Measurements from ENCODE around the gene SLC6A18.

The SLC6A18 gene

GRCh38 chr5:1214163-1214935, 10.8 kb upstream of the SLC6A18 start:
- no peak for FAIRE-seq

GRCh38 chr5:1214936-1215220, 10.3 kb upstream of the SLC6A18 start:
- no peak for FAIRE-seq
- no peak for DNase-seq (ENCODE audit: low spot score)

More at GRCh38 chr5:1214163-1214935, 10.8 kb upstream of the SLC6A18 start:
- DNase-seq (ENCODE audit: low spot score), result no peak

GRCh38 chr5:1215320-1216096, 9.7 kb upstream of the SLC6A18 start:
- no peak for DNase-seq (ENCODE audit: low spot score)
- peak; percentile 90 for FAIRE-seq

GRCh38 chr5:1216211-1216917, 8.8 kb upstream of the SLC6A18 start:
- no peak for DNase-seq (ENCODE audit: low spot score)
- no peak for FAIRE-seq

GRCh38 chr5:1216918-1217295, 8.3 kb upstream of the SLC6A18 start:
- FAIRE-seq, result no peak
- DNase-seq (ENCODE audit: low spot score), result no peak

- no peak for DNase-seq (ENCODE audit: low spot score)
Observed at GRCh38 chr5:1217596-1218206, 7.5 kb upstream of the SLC6A18 start.

GRCh38 chr5:1218351-1219080, 6.7 kb upstream of the SLC6A18 start:
- DNase-seq (ENCODE audit: low spot score), result no peak
- FAIRE-seq, result no peak

More at GRCh38 chr5:1217596-1218206, 7.5 kb upstream of the SLC6A18 start:
- FAIRE-seq, result no peak

DNA sequence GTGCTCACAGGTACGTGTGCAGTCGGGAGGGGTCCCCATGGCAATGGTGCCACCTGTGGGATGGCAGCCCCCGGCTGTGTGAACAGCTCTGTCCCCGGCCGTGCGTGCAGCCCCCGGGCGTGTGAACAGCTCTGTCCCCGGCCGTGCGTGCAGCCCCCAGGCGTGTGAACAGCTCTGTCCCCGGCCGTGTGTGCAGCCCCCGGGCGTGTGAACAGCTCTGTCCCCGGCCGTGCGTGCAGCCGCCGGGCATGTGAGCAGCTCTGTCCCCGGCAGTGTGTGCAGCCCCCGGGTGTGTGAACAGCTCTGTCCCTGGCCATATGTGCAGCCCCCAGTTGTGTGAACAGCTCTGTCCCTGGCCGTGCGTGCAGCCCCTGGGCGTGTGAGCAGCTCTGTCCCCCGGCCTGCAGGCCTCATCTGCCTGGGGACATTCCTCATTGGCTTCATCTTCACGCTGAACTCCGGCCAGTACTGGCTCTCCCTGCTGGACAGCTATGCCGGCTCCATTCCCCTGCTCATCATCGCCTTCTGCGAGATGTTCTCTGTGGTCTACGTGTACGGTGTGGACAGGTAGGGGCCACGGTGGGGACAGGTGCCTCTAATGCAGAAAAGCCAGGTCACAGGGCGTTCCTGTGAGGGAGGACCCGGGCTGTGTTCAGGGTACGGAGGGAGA, 5.9 kb upstream of the SLC6A18 start:
- FAIRE-seq (no peak), DNase-seq (ENCODE audit: low spot score) (no peak)

GRCh38 chr5:1219768-1220100, 5.4 kb upstream of the SLC6A18 start:
- DNase-seq (ENCODE audit: low spot score) (no peak), FAIRE-seq (no peak)

DNA sequence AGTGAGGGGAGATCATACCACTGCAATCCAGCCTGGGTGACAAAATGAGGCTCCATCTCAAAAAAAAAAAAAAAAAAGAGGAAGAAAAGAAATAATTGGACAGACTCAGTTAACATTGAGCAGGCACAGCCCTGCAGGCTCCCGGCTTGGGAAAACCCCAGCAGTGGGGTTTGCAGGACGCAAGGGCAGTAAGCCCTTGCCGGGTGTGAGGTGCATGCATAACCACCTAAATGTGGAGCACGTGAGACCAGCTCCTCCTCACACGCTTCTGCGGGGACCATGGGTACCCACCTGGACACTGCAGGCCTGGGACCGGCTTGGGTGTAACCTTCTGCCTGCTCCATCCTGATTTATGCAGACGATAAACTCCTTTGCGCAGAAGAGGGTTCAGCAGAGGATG, 4.8 kb upstream of the SLC6A18 start:
- no peak for DNase-seq (ENCODE audit: low spot score)
- no peak for FAIRE-seq

DNA sequence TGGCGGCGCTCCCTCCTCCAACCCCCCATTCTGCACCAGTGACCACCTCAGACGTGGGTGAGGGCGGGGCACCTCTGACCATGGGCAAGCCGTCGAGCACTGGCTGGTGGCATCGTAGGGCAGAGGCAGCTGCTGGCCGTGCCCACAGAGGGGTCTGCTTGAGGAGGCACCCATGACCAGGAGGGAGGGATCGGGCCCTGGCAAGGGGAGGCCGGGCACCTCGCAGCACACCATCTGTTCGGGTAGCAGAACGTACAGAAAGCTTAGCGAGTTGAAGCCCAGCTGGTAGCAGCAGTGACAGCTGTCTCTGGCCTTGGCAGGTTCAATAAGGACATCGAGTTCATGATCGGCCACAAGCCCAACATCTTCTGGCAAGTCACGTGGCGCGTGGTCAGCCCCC, 4.3 kb upstream of the SLC6A18 start:
- DNase-seq (ENCODE audit: low spot score), result no peak
- no peak for FAIRE-seq

- FAIRE-seq (no peak), DNase-seq (ENCODE audit: low spot score) (no peak)
Observed at GRCh38 chr5:1221721-1222120, 3.5 kb upstream of the SLC6A18 start.

DNA sequence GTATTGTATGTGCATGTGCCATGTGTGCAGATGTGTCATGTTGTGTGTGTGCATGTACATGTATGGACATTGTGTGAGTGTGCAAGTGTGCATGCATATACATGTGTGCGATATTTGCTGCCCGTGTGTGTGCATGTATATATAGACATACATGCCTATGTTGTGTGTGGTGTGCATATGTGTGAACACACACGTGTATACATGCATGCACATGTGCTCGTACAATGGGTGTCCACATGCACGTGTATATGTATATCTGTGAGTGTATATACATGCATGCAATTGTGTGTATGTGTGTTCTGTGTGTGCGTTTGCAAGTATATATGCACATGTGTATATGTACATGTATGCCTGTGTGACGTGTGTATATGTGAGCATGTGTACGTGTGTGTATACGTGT, 3.0 kb upstream of the SLC6A18 start:
- peak; percentile 99 for FAIRE-seq
- no peak for DNase-seq (ENCODE audit: low spot score)

DNA sequence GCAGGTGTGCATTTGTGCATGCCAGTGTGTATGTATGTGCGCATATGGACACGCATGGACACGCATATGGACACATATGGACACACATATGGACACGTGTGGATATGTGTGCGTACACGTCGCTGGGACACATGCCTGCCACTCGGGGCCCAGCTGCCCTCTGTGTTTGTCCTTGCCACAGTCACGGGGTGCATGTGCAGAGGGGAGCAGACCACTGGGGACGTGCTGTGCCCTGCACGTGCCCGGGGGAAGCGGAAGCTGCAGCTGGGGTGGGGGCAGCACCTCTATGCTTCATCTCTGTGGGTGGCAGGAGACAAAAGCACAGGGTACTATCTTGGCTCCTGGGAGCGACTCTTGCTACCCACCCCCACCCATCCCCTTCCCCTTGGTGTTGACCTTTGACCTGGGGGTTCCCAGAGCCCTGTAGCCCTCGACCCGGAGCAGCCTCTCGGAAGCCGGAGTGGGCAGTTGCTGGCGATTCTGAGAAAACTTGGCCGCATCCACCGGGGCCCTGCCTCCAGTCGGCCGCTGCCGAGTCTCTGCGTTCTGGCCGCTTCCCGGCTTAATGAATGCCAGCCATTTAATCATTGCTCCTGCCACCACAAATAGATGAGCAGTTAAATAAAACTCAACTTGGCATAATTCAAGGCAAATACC, 2.4 kb upstream of the SLC6A18 start:
- FAIRE-seq (no peak), DNase-seq (ENCODE audit: low spot score) (no peak)

DNA sequence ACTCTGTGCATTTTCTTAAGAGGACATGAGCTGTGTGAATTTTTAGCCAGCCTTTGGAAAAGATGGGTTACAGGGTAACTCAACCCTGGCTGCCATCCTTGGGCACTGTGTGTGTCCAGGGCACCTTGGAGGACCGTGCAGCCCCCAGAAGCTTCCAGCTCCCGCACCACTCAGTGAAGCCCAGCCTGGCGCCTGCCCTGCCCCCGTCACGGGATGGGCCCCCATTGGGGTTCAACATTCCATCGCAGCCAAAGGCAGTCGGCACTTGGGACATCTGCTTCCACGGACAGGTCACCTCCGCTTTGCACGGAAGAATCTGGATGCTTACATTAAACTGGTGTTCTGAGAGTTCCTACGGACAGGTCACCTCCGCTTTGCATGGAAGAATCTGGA, 1.9 kb upstream of the SLC6A18 start:
- DNase-seq (ENCODE audit: low spot score) (no peak), FAIRE-seq (no peak)

DNA sequence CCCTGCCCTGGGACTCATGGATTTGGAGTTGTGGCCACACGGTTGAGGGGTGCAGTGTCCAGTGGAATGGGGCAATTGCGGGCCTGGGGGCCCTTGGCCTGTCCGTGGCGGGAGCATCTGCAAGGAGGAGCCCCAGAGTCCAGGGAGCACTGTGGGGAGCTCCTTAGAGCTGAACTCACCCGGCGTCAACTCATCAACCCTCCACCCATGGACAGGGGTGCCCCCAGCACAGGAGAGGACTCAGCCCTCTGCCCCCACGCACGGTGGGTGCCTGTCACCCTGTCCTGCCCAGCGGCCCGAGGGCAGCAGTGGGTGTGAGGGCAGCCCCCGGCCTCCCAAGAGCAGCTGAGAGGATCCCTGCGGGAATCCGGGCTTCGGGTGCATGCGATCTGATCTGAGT, 550 bp upstream of the SLC6A18 start:
- DNase-seq (ENCODE audit: low spot score), result no peak
- no peak for FAIRE-seq

- DNase-seq (ENCODE audit: low spot score) (no peak), FAIRE-seq (no peak)
Observed at GRCh38 chr5:1226231-1226630, 1.1 kb downstream of the SLC6A18 start.

DNA sequence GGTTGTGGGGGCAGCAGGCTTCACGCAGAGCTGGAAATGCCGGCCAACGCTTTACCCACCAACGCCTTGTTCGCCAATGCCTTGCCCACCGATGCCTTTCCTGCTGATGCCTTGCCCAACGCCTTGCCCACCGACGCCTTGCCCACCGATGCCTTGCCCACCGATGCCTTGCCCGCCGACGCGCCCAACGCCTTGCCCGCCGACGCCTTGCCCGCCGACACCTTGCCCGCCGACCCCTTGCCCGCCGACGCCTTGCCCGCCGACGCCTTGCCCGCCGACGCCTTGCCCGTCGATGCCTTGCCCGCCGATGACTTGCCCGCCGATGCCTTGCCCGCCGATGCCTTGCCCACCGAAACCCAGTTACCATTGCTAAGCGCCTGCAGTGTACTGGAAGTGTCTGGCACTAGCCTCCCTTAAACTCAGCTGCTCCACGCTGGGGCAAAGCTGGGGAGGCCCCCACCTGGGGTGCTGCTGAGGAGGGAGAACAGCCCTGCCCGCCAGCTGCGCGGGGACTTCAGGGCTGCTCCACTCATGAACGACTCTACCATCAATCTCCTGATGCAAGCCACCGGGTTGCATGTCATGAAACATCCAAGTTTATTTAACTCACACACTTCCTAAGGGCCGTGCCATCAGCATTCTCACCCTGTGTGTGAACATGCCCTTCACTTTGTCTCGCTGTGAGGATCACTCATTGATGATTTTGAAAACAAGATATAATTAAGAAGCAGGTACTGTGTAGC, 1.8 kb downstream of the SLC6A18 start:
- FAIRE-seq (peak; percentile 84), DNase-seq (ENCODE audit: low spot score) (no peak)

GRCh38 chr5:1227667-1228066, 2.5 kb downstream of the SLC6A18 start:
- peak; percentile 88 for DNase-seq (ENCODE audit: low spot score)

GRCh38 chr5:1228120-1228519, 2.9 kb downstream of the SLC6A18 start:
- no peak for FAIRE-seq
- DNase-seq (ENCODE audit: low spot score), result no peak

More at GRCh38 chr5:1227667-1228066, 2.5 kb downstream of the SLC6A18 start:
- peak; percentile 82 for FAIRE-seq

Measured in urothelium cell line (cell line).